ENCODE results near the gene SEZ6L. TPM values are rescaled to one million over a fixed set of nuclear protein-coding genes. Genes with fewer than 3 reads are reported as not detected.

Gene SEZ6L
- total and polyA plus RNA-seq, 12 donors, result 0.01 to 2.5 (median 0.28) TPM

GRCh38 chr22:26398741-26399153 lies 229.5 kb downstream of the SEZ6L start:
- peak; percentile 35 to 75 (median 62) for TF ChIP-seq CTCF (IDR thresholded peaks at IDR 0.05)
- WGBS, 2 donors, result 24 to 38% methylated on average over 3 of the region's 3 CpGs
- peak; percentile 21 to 43 for DNase-seq
- H3K36me3 ChIP-seq, result no peaks in the 10 kb centered on the region
- peaks cover 0 to 35% (median 11%) of the 10 kb centered on the region in 7 donors for H3K27me3 ChIP-seq
- ATAC-seq, result peak in 6 of 8 donors; percentile 41 to 76 (median 55)
- H3K27ac ChIP-seq, result no peak overlapping the region
- no peaks in the 10 kb centered on the region for H3K4me1 ChIP-seq
- no peaks in the 10 kb centered on the region for H3K9me3 ChIP-seq
- intact Hi-C loops (cut with DNase I), result loop anchor here in 7 of 10 donors (2.0 to 10.0 kb wide), 5 partner anchors 62 to 269 kb away; no protein-coding TSS in a partner anchor
- H3K4me3 ChIP-seq, result no peak overlapping the region

GRCh38 chr22:26399289-26399688 lies 230.0 kb downstream of the SEZ6L start:
- 59% methylated on average over 1 of the region's 1 CpG for WGBS, 2 donors
- no peak for DNase-seq
- intact Hi-C loops (cut with DNase I), result loop anchor here in 7 of 10 donors (2.0 to 10.0 kb wide), 5 partner anchors 62 to 268 kb away; no protein-coding TSS in a partner anchor
- Histone ChIP-seq H3K27me3 (peaks cover 0 to 30% (median 11%) of the 10 kb centered on the region in 7 donors), H3K36me3 (no peaks in the 10 kb centered on the region), H3K4me3 (no peak overlapping the region), H3K9me3 (no peaks in the 10 kb centered on the region), H3K27ac (no peak overlapping the region), H3K4me1 (no peaks in the 10 kb centered on the region)
- TF ChIP-seq CTCF (IDR thresholded peaks at IDR 0.05), result no peak
- no peak for ATAC-seq

GRCh38 chr22:26401726-26402125 lies 232.5 kb downstream of the SEZ6L start:
- intact Hi-C loops (cut with DNase I), result loop anchor here in 2 of 10 donors (5.0 to 10.0 kb wide), 2 partner anchors 53 to 266 kb away; no protein-coding TSS in a partner anchor
- ATAC-seq (no peak), DNase-seq (no peak)
- Histone ChIP-seq H3K27me3 (peaks cover 0 to 30% (median 20%) of the 10 kb centered on the region in 7 donors), H3K4me1 (peaks cover 0 to 15% (median 0%) of the 10 kb centered on the region in 9 donors), H3K27ac (no peak overlapping the region), H3K36me3 (no peaks in the 10 kb centered on the region), H3K9me3 (no peaks in the 10 kb centered on the region), H3K4me3 (no peak overlapping the region)
- no peak for TF ChIP-seq CTCF (IDR thresholded peaks at IDR 0.05)
- WGBS, 2 donors, result 80 to 83% methylated on average over 5 of the region's 5 CpGs

GRCh38 chr22:26404851-26405421 lies 235.7 kb downstream of the SEZ6L start:
- ATAC-seq (peak in 2 of 8 donors; percentile 30 to 50), DNase-seq (no peak)
- Histone ChIP-seq H3K4me1 (peaks cover 0 to 15% (median 0%) of the 10 kb centered on the region in 9 donors), H3K4me3 (no peak overlapping the region), H3K36me3 (no peaks in the 10 kb centered on the region), H3K9me3 (no peaks in the 10 kb centered on the region), H3K27me3 (peaks cover 0 to 57% (median 25%) of the 10 kb centered on the region in 7 donors), H3K27ac (no peak overlapping the region)
- TF ChIP-seq CTCF (IDR thresholded peaks at IDR 0.05), result no peak
- WGBS, 2 donors, result 18 to 23% methylated on average over 6 of the region's 6 CpGs
- intact Hi-C loops (cut with DNase I), result loop anchor here in 2 of 10 donors (5.0 to 10.0 kb wide), 2 partner anchors 50 to 262 kb away; no protein-coding TSS in a partner anchor

All from heart right ventricle (tissue), 16 donors.